AG04450 (cell line): ENCODE data around the gene FBXW4. TPM values are rescaled to one million over a fixed set of nuclear protein-coding genes. Genes with fewer than 3 reads are reported as not detected.

Source experiments
- CTCF ChIA-PET: fragments of 300-600, 350-600 bp; formaldehyde crosslinking; extraction: SDS; loops from one replicate; lab custom pipeline; 2022; ENCODE audit warnings: antibody characterized with exemption, inconsistent platforms; lab: Charles Lee
- POLR2A ChIA-PET: fragments of 350-600 bp; formaldehyde crosslinking; extraction: SDS; loops from one replicate; lab custom pipeline; 2021; ENCODE audit warnings: antibody characterized with exemption, inconsistent platforms; lab: Yijun Ruan, JAX
- DNase-seq: peaks from one replicate; pipeline ENCODE4 v3.0.0-alpha.2; 2011; ENCODE audit warnings: low read depth, low spot score
- H3K27ac ChIP-seq: one replicate; pipeline ENCODE4 v1.5.1; 2012; ENCODE audit warnings: low read depth, low read length, control low read depth
- H3K27me3 ChIP-seq: one replicate; pipeline ENCODE4 v1.6.0; 2012; ENCODE audit warnings: low read length; ENCODE audit not compliant: control insufficient read depth, insufficient read depth
- H3K4me3 ChIP-seq: 2 replicates; pipeline ENCODE4 v1.5.1; 2011; ENCODE audit warnings: mild to moderate bottlenecking, low read depth, low read length, control low read depth
- H3K9me3 ChIP-seq: 2 replicates; pipeline ENCODE4 v1.5.1; 2012; ENCODE audit warnings: low read length; ENCODE audit not compliant: control insufficient read depth, insufficient read depth
- polyA plus RNA-seq: library from polyadenylated mRNA; depleted of rRNA; stranded (reverse); fragments of >200 nt; gene quantifications from 2 replicates; pipeline ENCODE4 v1.2.3, GENCODE V29; 2011
- TF ChIP-seq, protein P1 (sequence below): IDR thresholded peaks from 2 replicates; pipeline ENCODE4 v1.5.1; 2011; ENCODE audit warnings: low read depth, low read length, control low read depth, inconsistent platforms

Gene FBXW4
- polyA plus RNA-seq, 1 experiment: 18.3 TPM

DNA sequence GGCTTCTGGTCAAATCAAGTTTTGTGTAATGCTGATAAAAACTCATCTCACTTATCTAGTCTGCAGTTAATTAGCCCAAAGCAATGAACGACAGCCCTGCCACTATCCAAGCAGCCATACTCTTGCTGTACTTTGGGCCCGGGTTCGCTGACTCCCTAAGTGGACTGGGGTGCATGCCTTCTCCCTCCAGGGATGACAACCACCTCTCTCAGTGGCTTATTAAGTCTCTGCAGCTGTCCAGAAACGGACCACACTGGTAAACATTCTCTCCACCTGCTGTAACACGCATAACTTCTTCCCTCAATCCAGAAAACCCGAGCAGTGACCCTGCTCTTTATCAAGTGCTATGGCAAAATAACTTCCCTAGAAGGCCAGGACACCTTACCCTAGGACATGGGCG is 3.9 kb downstream of the FBXW4 start:
- ChIA-PET POLR2A (no interaction called here), CTCF (no interaction called here)
- Histone ChIP-seq H3K4me3 (no peak overlapping the region), H3K27me3 (no peaks in the 10 kb centered on the region), H3K27ac (no peak overlapping the region), H3K9me3 (no peaks in the 10 kb centered on the region)
- TF ChIP-seq, protein P1, sequence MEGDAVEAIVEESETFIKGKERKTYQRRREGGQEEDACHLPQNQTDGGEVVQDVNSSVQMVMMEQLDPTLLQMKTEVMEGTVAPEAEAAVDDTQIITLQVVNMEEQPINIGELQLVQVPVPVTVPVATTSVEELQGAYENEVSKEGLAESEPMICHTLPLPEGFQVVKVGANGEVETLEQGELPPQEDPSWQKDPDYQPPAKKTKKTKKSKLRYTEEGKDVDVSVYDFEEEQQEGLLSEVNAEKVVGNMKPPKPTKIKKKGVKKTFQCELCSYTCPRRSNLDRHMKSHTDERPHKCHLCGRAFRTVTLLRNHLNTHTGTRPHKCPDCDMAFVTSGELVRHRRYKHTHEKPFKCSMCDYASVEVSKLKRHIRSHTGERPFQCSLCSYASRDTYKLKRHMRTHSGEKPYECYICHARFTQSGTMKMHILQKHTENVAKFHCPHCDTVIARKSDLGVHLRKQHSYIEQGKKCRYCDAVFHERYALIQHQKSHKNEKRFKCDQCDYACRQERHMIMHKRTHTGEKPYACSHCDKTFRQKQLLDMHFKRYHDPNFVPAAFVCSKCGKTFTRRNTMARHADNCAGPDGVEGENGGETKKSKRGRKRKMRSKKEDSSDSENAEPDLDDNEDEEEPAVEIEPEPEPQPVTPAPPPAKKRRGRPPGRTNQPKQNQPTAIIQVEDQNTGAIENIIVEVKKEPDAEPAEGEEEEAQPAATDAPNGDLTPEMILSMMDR: no peak
- no peak for DNase-seq

DNA sequence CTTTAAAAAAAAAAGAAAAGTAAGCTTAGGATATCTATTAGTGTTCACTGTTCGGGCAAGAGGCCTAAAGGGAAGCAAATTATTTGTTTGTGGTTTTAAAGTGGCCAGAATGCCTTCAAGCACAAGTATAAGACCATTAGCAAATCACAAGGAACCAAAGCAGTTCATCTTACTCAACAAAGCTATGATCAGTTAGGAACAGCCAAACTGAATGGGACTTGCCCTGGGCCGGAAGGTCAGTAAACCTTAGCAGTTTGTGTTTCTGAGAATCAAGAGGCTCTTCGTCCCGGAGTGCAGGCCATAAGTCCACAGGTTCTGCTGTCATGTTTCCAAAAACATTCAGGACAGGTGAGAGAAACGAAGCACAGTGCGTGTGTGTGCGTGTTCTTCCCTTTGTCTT is 4.5 kb downstream of the FBXW4 start:
- ChIA-PET POLR2A (no interaction called here), CTCF (interaction anchor here (0.5 to 1.4 kb wide), 2 partner anchors 91 to 399 kb away, joined by 4 to 6 read pairs; no protein-coding TSS in a partner anchor)

DNA sequence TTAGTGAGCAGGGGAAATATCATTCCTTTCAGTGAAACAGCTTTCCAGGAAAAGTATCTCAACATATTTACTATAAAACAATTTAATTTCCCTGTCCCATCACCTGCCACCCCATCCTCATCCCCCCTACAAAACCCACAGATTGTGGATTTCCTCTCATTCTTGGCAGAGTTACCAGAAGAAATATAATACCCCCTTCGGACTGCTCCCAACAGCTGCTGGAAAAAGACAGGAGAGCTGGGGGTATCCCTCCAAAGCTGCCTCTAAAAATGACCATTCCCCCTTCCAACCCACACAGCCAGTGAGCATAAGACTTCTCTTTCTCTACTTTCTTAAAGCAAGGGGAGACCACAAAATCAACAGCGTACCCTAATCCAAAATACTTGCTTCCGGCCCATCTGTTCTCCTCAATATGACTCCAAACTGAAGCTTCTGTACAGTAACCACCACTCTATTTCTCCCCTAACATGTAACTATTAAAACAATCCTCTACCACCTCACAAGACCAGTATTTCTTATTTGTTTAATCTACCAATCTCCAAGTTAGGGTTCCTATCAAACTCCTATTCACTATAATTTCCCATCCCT is 7.8 kb downstream of the FBXW4 start:
- H3K27ac ChIP-seq: no peak overlapping the region

More for the DNA sequence above, 4.5 kb downstream of the FBXW4 start:
- no peak overlapping the region for H3K27ac ChIP-seq
- no peaks in the 10 kb centered on the region for H3K27me3 ChIP-seq
- H3K9me3 ChIP-seq: no peaks in the 10 kb centered on the region
- TF ChIP-seq, protein P1: no peak
- DNase-seq: no peak
- no peak overlapping the region for H3K4me3 ChIP-seq

DNA sequence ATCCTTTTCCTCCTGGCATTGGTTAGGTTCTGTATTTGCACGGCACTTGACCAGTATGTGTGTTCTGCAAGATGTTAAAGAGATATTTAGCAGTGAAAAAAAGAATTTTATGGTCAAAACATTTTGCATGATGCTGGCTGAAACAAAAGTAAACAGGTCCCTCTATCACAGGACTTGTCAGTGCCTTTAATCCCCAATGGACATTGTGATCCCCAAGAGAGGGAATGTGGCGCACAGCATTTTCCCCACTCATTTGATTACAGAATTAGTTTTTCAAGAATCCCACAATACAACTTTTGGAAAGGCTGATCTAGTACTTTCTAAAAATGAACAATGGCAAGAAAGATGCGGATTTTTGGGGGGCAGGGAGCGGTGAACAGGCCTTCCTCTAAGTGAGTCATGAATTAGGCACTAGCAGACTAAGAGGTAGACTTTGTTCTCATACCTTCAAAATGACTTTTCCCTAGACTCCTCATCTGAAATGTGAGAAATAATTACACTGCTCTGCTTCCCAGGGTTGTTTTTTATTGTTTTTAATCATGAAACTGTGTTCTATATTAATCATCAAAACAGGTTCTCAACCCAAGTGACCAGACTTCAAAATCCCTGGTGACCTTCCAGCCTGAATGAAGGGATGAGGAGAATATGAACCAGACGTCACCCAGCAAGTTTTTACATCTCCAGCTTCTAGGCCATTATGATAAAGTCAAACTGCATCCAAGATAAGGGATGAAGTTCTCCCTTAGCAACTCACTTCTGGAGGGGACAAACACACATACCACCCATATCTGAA is 8.6 kb downstream of the FBXW4 start:
- POLR2A ChIA-PET: no interaction called here
- TF ChIP-seq, protein P1: no peak
- no peaks in the 10 kb centered on the region for H3K9me3 ChIP-seq
- no peaks in the 10 kb centered on the region for H3K27me3 ChIP-seq
- no peak for DNase-seq
- no peak overlapping the region for H3K27ac ChIP-seq
- no peak overlapping the region for H3K4me3 ChIP-seq
- CTCF ChIA-PET: no interaction called here

More for the DNA sequence above, 7.8 kb downstream of the FBXW4 start:
- TF ChIP-seq, protein P1: no peak
- no peak for DNase-seq
- no peaks in the 10 kb centered on the region for H3K9me3 ChIP-seq
- POLR2A ChIA-PET: no interaction called here
- CTCF ChIA-PET: interaction anchor here (1.2 kb wide), 1 partner anchor 23 kb away, joined by 3 read pairs; no protein-coding TSS in a partner anchor
- H3K4me3 ChIP-seq: no peak overlapping the region
- no peaks in the 10 kb centered on the region for H3K27me3 ChIP-seq

DNA sequence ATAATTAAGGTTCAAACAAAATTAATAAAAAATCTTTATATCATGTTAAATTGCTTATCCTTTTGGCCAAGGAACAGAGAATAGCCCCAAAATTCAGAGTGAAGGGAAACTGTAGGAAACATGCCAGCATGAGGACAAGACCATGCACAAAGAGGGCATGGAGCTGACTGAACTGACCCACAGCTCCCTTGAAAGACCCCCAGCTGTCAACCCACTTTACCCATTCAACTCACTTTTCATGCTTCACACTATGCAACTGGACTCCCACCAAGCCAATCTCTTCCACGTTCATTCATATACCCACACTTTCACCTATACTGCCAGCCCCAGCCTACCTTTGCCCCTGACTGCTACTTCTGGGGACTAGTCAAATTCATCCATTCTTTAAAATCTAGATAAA is 10.2 kb downstream of the FBXW4 start:
- TF ChIP-seq, protein P1: no peak
- H3K27me3 ChIP-seq: no peaks in the 10 kb centered on the region
- CTCF ChIA-PET: no interaction called here
- H3K4me3 ChIP-seq: no peak overlapping the region
- POLR2A ChIA-PET: no interaction called here
- no peaks in the 10 kb centered on the region for H3K9me3 ChIP-seq
- H3K27ac ChIP-seq: no peak overlapping the region
- DNase-seq: no peak
